CD4-positive, alpha-beta T cell treated with Interleukin-10 for 1 hour (primary cell): ENCODE data around the gene CDHR4.
"Not testable (repeated sequence)": the region's sequence is repeated elsewhere in the genome, so short reads cannot be mapped to it uniquely, and the experiment has no call there.

ENCODE experiments used
- DNase-seq: peaks from one replicate; pipeline ENCODE4 v3.0.0-alpha.2; 2020

Gene CDHR4

DNA sequence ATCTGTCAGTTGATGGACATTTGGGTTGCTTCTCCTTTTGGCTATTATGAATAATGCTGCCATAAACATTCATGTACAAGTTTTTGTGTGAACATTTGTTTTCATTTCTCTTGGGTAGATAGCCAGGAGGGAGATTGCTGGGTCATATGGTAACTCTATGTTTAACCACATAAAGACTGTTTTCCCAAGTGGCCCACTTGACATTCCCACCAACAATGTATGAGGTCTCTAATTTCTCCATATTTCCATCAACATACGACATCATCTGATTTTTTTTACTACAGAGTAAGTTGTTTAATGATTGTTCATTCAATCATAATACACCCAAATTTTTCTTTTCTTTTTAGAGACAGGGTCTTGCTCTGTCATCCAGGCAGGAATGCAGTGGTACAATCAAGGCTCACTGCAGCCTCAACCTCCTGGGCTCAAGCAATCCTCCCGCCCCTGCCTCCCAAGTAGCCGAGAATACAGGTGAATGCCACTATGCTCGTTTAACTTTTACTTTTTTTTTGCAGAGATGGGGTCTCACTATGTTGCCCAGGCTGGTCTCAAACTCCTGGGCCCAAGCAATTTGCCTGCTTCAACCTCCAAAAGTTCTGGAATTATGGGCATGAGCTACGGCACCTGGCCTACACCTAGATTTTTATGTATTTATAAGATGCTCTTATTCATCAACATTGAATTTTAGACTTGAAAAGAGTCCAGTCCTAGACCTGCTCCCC lies 20.2 kb downstream of the CDHR4 start:
- DNase-seq, result no peak

DNA sequence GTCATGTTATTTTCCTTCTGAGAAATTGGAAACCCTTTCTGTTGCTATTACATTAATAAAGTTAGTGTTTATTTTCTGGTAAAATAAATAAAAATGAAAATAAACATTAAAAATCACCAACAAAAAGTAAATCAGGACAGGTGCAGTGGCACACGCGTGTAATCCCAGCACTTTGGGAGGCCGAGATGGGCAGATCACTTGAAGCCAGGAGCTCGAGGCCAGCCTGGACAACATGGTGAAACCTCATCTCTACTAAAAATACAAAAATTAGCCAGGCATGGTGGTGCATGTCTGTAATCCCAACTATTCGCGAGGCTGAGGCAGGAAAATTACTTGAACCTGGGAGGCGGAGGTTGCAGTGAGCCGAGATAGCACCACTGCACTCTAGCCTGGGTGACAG lies 23.6 kb downstream of the CDHR4 start:
- DNase-seq, result not testable (repeated sequence)

DNA sequence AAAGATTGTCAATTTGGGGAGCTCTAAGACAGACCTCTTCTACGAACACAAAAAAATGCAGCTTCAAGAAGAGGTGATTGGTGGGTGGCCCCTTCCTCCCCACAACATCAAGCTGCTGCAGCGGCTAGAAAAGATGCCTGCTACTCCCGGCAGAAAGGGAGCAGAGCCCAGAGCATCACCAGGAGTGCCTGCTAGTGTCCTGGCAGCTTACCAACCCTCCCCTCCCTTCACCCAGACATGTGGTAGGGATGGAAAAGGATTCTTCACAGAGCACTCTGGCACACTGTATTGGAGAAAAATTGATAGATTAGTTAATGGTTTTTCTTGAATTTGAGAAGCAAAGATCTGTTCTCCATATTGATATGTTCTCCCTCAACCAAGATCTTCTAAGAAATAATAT lies 24.1 kb downstream of the CDHR4 start:
- DNase-seq, result no peak

DNA sequence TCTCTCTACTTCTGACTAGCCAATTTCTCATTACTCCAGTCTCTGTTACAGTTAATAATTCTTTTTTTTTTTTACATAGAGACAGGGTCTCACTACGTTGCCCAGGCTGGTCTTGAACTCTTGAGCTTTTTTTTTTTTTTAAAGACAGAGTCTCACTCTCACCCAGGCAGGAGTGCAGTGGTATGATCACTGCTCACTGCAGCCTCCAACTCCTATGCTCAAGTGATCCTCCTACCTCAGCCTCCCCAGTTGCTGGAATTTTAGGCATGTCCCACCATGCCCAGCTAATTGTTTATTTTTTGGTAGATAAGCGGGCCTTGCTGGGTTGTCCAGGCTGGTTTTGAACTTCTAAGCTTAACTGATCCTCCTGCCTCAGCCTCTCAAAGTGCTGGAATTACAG lies 27.0 kb downstream of the CDHR4 start:
- no peak for DNase-seq

DNA sequence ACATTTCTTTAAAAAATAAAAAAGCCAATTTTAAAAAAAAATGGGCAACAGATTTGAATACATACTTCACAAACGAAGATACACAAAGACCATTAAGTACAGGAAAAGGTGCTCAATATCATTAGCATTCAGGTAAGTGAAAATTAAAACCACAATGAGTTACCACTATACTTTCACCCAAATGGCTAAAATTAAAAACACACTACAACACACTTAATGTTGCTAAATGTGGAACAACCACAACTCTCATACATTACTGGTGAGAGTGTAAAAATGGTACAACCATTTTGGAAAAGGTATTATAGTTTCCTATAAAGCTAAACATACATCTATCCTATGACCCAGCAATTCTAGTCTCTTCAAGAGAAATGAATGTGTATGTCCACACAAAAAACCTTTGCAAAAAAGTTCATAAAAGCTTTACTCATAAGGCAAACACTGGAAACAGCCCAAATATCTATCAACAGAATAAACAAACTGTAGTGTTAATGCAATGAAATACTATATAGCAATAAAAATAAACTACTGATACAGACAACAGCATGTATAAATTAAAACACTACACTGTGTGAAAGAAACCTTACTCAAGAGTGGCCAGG lies 28.2 kb downstream of the CDHR4 start:
- DNase-seq, result no peak

- DNase-seq, result no peak
Observed at GRCh38 chr3:49769926-49770325, 29.7 kb downstream of the CDHR4 start.

GRCh38 chr3:49769286-49769915 lies 30.3 kb downstream of the CDHR4 start:
- no peak for DNase-seq

GRCh38 chr3:49763981-49764380 lies 35.7 kb downstream of the CDHR4 start:
- DNase-seq, result no peak

DNA sequence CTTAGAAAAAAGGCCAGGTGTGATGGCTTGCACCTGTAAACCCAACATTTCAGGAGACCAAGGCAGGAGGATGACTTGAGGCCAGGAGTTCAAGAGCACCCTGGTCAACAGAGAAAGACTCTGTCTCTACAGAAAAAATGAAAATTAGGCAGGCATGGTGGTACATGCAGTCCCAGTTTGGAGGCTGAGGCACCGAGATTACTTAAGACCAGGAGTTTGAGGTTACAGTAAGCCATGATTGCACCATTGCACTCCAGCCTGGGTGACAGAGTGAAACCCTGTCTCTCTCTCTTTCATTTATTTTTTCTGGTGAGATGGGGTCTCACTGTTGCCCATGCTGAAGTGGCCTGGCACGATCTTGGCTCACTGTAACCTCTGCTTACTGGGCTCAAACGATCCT lies 38.0 kb downstream of the CDHR4 start:
- DNase-seq, result no peak

- no peak for DNase-seq
Observed at GRCh38 chr3:49759226-49759625, 40.4 kb downstream of the CDHR4 start.

GRCh38 chr3:49757197-49757596 lies 42.5 kb downstream of the CDHR4 start:
- DNase-seq, result no peak

GRCh38 chr3:49756036-49756435 lies 43.6 kb downstream of the CDHR4 start:
- no peak for DNase-seq

DNA sequence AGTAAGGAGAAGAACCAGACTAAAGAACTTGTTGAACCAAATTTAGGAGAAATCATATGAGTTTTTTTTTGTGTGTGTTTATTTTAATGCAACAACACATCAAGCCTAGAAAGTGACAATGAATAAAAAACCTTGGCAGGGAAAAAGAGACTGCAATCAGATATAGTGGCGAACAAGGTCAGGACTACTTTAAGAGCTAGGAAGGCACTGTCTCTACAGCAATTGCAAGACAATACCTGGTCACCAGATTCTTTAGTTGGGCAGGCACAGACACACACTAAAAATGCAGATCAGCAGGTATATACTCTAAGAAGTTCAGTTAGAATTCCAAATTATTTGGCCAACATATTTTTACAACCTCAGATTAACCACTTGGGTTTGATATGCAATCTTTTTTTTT lies 45.1 kb downstream of the CDHR4 start:
- no peak for DNase-seq

- no peak for DNase-seq
Observed at GRCh38 chr3:49751501-49751900, 48.2 kb downstream of the CDHR4 start.

DNA sequence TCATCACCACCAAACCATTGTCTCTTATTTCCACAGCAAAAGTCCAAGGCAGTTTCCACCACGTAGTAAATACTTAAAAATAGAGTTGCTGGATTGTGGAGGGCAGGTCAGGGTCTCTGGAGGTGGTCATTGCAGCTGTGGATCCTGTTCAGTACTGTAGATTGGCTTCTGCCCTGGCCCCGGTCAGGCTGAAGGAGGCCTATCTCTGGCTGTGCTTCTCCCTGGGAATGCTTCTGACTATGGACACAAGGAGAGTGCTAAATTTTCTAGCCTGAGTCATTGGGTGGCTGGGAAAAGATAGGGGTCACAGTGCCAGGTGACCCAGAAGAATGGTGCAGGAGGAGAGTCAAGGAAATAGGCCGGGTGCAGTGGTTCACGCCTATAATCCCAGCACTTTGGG lies 49.6 kb downstream of the CDHR4 start:
- no peak for DNase-seq

DNA sequence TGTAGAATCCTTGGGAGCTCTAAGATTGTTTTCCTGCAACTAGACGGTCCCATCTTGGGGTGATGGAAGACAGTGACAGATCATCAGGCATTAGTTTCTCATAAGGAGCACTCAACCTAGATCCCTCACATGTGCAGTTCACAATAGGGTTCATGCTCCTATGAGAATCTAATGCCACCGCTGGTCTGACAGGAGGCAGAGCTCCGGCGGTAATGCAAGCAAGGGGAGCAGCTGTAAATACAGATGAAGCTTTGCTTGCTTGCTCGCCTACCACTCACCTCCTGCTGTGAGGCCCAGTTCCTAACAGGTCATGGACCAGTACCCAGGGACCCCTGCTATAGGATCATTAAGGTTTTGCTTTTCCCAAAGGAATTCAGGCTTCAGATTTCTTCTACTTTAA lies 50.8 kb downstream of the CDHR4 start:
- not testable (repeated sequence) for DNase-seq

DNA sequence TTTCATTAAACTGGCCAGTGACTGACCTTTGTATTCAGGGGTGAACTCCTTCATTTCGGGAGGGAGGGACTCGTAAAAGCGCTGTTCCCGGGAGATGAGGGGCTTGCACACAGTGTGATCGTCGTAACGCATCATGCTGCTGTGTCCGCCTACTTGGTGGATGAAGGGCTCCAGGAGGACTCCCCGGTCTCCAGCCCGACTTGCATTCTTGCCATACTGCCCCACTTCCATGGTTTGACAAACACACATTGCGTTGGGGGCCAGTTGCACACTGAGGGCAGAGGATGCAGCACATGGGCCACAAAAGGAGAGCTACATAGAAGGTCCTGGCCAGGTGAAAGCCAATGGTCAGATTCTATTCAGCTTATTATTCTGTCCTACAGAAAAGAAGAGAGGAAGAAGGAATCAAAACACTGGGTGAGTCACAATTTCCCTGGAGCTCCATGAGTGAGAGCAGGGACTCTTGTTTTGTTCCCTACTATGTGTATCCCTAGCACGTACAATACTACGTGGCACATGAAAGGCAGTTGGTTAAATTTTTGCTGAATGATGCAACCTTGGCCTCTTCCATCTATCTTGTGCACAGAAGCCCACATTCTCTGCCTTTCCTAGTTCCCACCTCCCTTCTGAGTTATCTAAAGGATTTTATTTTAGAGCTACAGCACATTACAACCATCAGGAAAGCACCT lies 51.7 kb downstream of the CDHR4 start:
- DNase-seq, result no peak

DNA sequence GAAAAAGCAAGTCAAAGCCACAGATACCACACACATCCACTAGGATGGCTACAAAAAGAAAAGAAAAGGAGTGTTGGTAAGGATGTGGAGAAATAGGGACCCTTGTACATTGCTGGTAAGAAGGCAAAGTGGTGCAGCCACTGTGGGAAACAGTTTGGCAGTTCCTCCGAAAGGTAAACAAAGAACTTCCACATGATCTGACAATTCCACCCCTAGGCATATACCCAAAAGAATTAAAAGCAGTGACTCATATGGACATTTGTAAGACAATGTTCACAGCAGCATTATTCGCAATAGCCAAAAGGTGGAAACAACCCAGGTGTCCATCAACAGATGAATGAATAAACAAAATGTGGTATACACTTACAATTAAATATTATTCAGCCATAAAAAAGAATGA lies 53.7 kb downstream of the CDHR4 start:
- DNase-seq, result no peak
